ENCODE measurements around the gene PAN3.

DNA sequence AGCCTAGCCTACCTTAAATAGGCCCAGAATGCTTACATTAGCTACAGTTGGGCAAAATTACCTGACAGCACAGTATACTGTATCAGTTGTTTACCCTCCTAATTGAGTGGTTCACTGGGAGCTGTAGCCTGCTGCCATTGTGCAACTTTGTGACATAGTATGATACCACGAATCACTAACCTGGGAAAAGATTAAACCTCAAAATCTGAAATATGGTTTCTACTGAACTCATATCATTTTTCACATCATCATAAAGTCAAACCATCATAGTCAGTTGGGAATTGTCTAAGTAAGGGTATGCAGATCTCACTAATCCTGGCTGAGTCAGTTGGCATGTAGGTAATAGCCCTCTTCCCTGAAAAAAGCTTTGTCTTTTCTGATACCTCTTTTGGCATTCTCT lies 9.2 kb downstream of the PAN3 start:
- TF ChIP-seq LEF1 (IDR thresholded peaks at IDR 0.05; ENCODE audit: borderline replicate concordance) = no peak
- TF ChIP-seq FOXM1 (IDR thresholded peaks at IDR 0.05; ENCODE audit: borderline replicate concordance) = no peak
- TF ChIP-seq BHLHE40 (IDR thresholded peaks at IDR 0.05; ENCODE audit: borderline replicate concordance) = no peak
- no peak for TF ChIP-seq ELF4 (IDR thresholded peaks at IDR 0.05)
- TF ChIP-seq HDGF (IDR thresholded peaks at IDR 0.05; ENCODE audit: borderline replicate concordance) = no peak
- TF ChIP-seq CTBP1 (IDR thresholded peaks at IDR 0.05; ENCODE audit: borderline replicate concordance) = no peak
- TF ChIP-seq TARDBP (IDR thresholded peaks at IDR 0.05) = no peak
- no peak for TF ChIP-seq FOXA1 (IDR thresholded peaks at IDR 0.05)
- no peak for TF ChIP-seq SP1 (IDR thresholded peaks at IDR 0.05)
- TF ChIP-seq SUZ12 (IDR thresholded peaks at IDR 0.05) = no peak
- no peak for TF ChIP-seq L3MBTL2 (conservative IDR thresholded peaks at IDR 0.05)
- no peak for TF ChIP-seq ARNT (IDR thresholded peaks at IDR 0.05)
- TF ChIP-seq, protein P1, sequence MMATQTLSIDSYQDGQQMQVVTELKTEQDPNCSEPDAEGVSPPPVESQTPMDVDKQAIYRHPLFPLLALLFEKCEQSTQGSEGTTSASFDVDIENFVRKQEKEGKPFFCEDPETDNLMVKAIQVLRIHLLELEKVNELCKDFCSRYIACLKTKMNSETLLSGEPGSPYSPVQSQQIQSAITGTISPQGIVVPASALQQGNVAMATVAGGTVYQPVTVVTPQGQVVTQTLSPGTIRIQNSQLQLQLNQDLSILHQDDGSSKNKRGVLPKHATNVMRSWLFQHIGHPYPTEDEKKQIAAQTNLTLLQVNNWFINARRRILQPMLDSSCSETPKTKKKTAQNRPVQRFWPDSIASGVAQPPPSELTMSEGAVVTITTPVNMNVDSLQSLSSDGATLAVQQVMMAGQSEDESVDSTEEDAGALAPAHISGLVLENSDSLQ (IDR thresholded peaks at IDR 0.05) = no peak
- no peak for TF ChIP-seq ZNF384 (IDR thresholded peaks at IDR 0.05)
